LNCAP (cell line): ENCODE data around the gene EPHA2.

Source experiments
- CTCF ChIP-seq: fragments of 450-650 bp; IDR thresholded peaks from 2 replicates; pipeline ENCODE4 v1.5.1; 2017; ENCODE audit warnings: mild to moderate bottlenecking

Gene EPHA2

GRCh38 chr1:16146279-16147155 lies 9.4 kb downstream of the EPHA2 start:
- no peak for TF ChIP-seq CTCF

- TF ChIP-seq CTCF = no peak
These were observed 10.1 kb downstream of the EPHA2 start for GRCh38 chr1:16145662-16146278.

- TF ChIP-seq CTCF = no peak
These were observed 10.7 kb downstream of the EPHA2 start for GRCh38 chr1:16145030-16145661.

GRCh38 chr1:16144325-16145029 lies 11.4 kb downstream of the EPHA2 start:
- no peak for TF ChIP-seq CTCF

- no peak for TF ChIP-seq CTCF
These were observed 12.1 kb downstream of the EPHA2 start for GRCh38 chr1:16143566-16144324.

- TF ChIP-seq CTCF = no peak
These were observed 12.8 kb downstream of the EPHA2 start for GRCh38 chr1:16143005-16143565.
